Midbrain (tissue), 1 donor: ENCODE results near the gene CLEC7A.

ENCODE experiments used
- DNase-seq: peaks from one replicate; lab custom pipeline; 2025; lab: John Stamatoyannopoulos, UW

CLEC7A gene

DNA sequence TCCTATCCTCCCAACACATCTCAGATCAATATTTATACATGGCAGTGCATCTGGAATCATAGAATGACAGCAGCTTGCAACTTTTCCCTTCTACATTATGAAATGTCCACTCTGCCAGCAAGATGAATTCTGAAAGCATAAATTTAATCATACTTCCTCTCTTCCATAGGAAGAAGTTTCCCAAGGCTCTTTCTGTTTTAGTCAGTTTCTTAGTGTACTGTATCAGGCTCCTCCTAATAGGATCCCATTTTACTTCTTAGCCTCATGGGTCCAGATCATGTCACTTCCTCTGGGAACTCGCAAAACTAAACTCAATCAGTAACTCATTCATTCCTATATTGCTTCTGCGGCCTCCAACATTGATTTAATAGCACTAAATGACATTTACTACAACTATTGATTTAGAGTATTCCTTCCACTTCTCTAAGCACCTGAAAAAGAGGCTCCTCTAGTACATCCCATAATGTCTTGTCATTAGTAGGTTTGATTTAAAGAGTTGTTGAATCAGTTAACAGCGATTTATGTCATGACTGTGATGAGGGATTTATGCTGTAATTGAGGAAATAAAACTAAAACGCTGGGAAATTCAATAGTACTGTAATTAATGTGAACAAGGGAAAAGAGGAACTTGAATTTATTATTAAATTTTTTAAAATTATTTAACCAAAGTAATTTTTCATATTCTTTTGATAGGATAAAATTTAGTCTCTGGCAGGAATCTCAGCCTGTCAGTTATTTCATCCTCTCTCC, 35.2 kb downstream of the CLEC7A start:
- no peak for DNase-seq

- DNase-seq = no peak
Measured at GRCh38 chr12:10088955-10089900, 40.8 kb downstream of the CLEC7A start.

GRCh38 chr12:10088031-10088430, 42.0 kb downstream of the CLEC7A start:
- DNase-seq = no peak

DNA sequence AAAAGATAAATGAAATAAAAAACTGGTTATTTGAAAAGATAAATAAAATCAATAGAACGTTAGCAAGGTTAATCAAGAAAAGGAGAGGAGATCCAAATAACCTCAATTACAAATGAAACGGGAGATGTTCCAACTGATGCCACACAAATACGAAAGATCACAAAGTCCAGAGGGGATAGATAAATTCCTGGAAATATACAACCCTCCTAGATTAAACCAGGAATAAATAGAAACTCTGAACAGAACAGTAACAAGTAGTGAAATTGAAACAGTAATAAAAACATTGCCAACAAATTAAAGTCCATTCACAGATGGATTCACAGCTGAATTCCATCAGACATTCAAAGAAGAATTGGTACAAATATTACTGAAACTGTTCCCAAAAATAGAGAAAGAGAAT, 43.6 kb downstream of the CLEC7A start:
- DNase-seq = no peak

DNA sequence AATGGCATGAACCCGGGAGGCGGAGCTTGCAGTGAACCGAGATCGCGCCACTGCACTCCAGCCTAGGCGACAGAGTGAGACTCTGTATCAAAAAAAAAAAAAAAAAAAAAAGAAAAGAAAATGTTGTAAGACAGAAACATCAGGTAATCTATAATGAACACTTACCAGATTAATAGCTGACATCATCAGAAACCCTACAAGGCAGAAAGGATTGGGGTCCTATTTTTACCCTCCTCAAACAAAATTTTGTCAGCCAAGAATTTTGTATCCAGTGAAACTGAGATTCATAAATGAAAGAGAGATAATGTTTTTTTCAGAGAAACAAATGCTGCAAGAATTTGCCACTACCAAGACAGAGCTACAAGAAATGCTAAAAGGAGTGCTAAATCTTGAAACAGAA, 45.3 kb downstream of the CLEC7A start:
- no peak for DNase-seq

DNA sequence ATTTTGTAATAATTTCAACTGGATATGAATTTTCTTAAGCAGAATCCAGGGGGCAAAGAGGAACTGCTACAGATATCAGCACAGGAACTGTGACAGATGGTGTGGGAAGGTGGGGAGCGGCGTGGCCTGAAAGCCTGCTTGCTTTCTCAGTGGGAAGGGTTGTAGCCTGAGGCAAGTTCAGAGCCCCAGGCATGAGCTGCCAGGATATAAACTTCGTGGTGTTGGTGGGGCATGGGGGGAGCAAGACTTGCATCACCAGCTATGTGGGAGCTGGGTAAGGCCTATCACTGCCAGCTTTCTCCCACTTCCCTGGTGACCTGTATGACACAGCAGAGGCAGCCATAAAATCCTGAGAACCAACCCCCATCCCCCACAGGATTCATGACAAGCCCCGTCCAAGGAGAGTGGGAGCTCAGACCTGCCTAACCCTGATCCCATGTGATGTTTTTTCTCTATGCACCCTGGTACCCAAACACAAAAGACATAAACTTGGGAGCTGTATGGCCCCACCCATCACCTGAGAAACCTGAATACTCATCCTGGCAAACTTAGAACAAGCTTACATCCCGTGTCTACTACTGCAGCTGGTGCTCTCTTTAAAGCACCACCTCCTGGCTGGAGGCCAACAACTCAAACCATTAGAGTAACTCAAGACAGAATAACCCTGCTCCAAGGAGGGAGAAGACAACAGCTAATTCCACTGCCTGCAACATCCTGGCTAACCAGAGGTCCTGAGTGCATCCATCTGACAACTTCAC, 47.7 kb downstream of the CLEC7A start:
- DNase-seq = no peak

GRCh38 chr12:10075451-10075850, 54.5 kb downstream of the CLEC7A start:
- no peak for DNase-seq

DNA sequence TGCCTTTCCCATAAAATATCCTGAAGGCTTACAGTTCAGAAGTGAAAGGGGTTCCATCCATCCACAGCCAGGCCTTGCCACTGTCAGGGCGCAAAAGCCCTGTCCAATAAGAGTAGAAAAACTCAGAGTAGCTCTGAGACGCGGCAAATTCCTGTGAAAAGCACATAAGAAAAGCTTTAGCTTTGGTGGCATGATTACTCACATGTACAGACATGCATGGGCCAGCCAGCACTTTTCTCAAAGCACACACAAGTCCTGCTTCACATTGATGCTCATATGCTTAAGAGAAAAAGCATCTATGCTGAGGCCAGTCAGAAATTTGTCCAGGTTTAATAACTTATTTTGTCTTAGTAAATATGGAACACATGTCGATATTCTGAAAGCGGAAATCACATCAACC, 56.7 kb downstream of the CLEC7A start:
- no peak for DNase-seq

GRCh38 chr12:10072131-10072530, 57.9 kb downstream of the CLEC7A start:
- DNase-seq = no peak

DNA sequence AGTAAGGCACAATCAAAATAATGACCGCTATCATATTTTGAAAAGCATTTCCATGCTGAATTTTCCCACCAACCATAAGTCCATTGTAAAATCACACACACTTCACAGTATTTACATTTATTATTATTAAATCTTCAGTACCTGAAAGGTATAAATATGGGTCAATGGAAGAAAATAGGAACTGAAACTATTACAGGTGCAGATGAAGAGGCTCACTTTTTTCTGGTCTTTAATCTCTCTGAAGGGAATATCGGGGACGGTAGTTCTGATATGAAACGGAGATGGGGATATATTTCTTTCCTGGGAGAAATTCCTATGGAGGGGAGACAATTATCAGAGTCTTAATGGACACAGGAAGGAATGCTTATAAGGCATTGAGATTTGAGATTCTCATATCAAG, 59.6 kb downstream of the CLEC7A start:
- DNase-seq = no peak

GRCh38 chr12:10069976-10070375, 60.0 kb downstream of the CLEC7A start:
- no peak for DNase-seq

GRCh38 chr12:10069099-10069498, 60.9 kb downstream of the CLEC7A start:
- peak; percentile 2 for DNase-seq

- DNase-seq = no peak
Measured at GRCh38 chr12:10068644-10069043, 61.4 kb downstream of the CLEC7A start.

DNA sequence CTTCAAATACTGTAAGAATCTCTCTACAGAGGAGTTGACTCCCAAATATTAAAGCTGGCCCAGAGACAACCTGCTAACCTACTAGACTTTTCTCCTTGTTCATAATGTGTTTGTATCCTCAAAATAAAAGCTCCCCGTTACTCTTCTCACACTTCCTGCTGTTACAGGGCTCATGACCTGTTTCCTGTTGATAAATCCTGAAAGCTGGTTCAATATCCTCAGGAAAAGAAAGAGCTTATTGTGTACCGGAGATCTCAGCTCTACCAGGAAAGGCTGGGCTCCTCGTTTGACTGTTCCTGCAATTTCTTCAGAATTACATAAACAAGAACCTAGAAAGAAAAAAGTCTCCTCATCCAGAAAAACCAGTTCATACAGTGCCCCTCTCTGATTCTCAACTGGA, 62.1 kb downstream of the CLEC7A start:
- DNase-seq = no peak

- DNase-seq = no peak
Measured at GRCh38 chr12:10067264-10067663, 62.7 kb downstream of the CLEC7A start.
